Mammary epithelial cell (primary cell): ENCODE measurements around the gene FKBP4.

Experiments
- EZH2 ChIP-seq: IDR thresholded peaks from 2 replicates; pipeline ENCODE4 v1.6.1; 2012; ENCODE audit warnings: low read length, inconsistent platforms, borderline replicate concordance
- TF ChIP-seq, protein P1 (sequence below), 2 donors: IDR thresholded peaks in 1 of 2; conservative IDR thresholded peaks in 1 of 2; 2 replicates each; pipeline ENCODE4 v1.5.1; 2011 to 2012; ENCODE audit warnings: inconsistent platforms in 2 of 2, low read length in 2 of 2, mild to moderate bottlenecking in 2 of 2, control low read depth in 1 of 2, low read depth in 1 of 2; ENCODE audit not compliant: insufficient read depth in 1 of 2; ENCODE audit errors: extremely low read depth in 1 of 2

DNA sequence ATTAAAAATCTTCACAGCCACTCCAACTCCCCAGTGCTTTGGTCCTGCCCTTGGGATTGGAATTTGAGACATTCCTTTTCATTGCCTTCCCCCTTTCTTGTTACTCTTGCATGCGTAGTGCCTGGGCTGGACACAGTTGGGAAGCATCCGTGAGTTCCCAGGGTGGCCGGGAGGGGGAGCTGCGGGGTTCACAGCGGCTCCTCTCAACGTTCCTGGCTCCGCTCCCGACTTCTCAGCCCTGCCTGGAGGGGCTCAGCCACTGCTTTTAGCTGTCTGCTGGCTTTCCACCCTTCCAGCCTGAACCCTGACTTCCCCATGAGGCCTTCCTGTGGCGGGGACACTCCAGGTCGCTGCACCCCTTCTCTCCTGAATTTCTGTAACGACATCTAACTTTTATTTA lies 58.9 kb downstream of the FKBP4 start:
- TF ChIP-seq, protein P1, sequence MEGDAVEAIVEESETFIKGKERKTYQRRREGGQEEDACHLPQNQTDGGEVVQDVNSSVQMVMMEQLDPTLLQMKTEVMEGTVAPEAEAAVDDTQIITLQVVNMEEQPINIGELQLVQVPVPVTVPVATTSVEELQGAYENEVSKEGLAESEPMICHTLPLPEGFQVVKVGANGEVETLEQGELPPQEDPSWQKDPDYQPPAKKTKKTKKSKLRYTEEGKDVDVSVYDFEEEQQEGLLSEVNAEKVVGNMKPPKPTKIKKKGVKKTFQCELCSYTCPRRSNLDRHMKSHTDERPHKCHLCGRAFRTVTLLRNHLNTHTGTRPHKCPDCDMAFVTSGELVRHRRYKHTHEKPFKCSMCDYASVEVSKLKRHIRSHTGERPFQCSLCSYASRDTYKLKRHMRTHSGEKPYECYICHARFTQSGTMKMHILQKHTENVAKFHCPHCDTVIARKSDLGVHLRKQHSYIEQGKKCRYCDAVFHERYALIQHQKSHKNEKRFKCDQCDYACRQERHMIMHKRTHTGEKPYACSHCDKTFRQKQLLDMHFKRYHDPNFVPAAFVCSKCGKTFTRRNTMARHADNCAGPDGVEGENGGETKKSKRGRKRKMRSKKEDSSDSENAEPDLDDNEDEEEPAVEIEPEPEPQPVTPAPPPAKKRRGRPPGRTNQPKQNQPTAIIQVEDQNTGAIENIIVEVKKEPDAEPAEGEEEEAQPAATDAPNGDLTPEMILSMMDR (conservative IDR thresholded peaks at IDR 0.05 in 1 of 2, IDR thresholded peaks at IDR 0.05 in 1 of 2; ENCODE audit: extremely low read depth in 1 of 2, insufficient read depth in 1 of 2, low read depth in 1 of 2, low read length in 2 of 2) = peak; percentile 84 to 91
- no peak for TF ChIP-seq EZH2
